Mesothelial cell of epicardium (in vitro differentiated cells): ENCODE data around the gene TDRKH. TPM values are rescaled to one million over a fixed set of nuclear protein-coding genes. Genes with fewer than 3 reads are reported as not detected.

Source experiments
- DNase-seq, 2 experiments: peaks; one replicate each; pipeline ENCODE4 v3.0.0; 2021; ENCODE audit warnings: low spot score in 2 of 2; ENCODE audit not compliant: unreplicated experiment in 2 of 2
- H3K27ac Mint-ChIP-seq: 2 replicates; pipeline ENCODE4 v1.8.0; 2021; ENCODE audit warnings: mixed read lengths
- H3K27me3 Mint-ChIP-seq: 2 replicates; pipeline ENCODE4 v1.8.0; 2021; ENCODE audit warnings: low read depth, mixed read lengths
- H3K36me3 Mint-ChIP-seq: 2 replicates; pipeline ENCODE4 v1.8.0; 2021; ENCODE audit warnings: mixed read lengths
- H3K4me1 Mint-ChIP-seq: 2 replicates; pipeline ENCODE4 v1.8.0; 2021; ENCODE audit warnings: mixed read lengths
- H3K4me3 Mint-ChIP-seq: 2 replicates; pipeline ENCODE4 v1.8.0; 2021; ENCODE audit warnings: mild to moderate bottlenecking, moderate library complexity, mixed read lengths
- H3K9me3 Mint-ChIP-seq: 2 replicates; pipeline ENCODE4 v1.8.0; 2021; ENCODE audit warnings: mixed read lengths
- CTCF ChIP-seq: fragments of 200-600 bp; sonication (generic); IDR thresholded peaks from one replicate; pipeline ENCODE4 v1.5.0; 2021; ENCODE audit warnings: antibody characterized with exemption; ENCODE audit not compliant: unreplicated experiment
- total RNA-seq: library from RNA; stranded (reverse); gene quantifications from 3 replicates; pipeline ENCODE4 v1.2.1, GENCODE V29; 2021

The TDRKH gene
- total RNA-seq, 1 donor from 2014 or later, result 9.9 TPM

GRCh38 chr1:151801310-151801820, 11.1 kb upstream of the TDRKH start:
- H3K27me3 Mint-ChIP-seq, result peaks cover 59% of the 10 kb centered on the region
- TF ChIP-seq CTCF, result no peak
- no peaks in the 10 kb centered on the region for H3K9me3 Mint-ChIP-seq
- H3K36me3 Mint-ChIP-seq, result no peaks in the 10 kb centered on the region
- no peak overlapping the region for H3K4me3 Mint-ChIP-seq
- no peak overlapping the region for H3K27ac Mint-ChIP-seq
- DNase-seq, result no peak
- peaks cover 2% of the 10 kb centered on the region for H3K4me1 Mint-ChIP-seq

- Mint-ChIP-seq H3K27me3 (peaks cover 60% of the 10 kb centered on the region), H3K27ac (no peak overlapping the region), H3K9me3 (no peaks in the 10 kb centered on the region), H3K4me3 (no peak overlapping the region), H3K4me1 (peaks cover 2% of the 10 kb centered on the region), H3K36me3 (no peaks in the 10 kb centered on the region)
- DNase-seq, result no peak
- no peak for TF ChIP-seq CTCF
These were observed 10.5 kb upstream of the TDRKH start for GRCh38 chr1:151800830-151801229.

- no peak for TF ChIP-seq CTCF
- no peaks in the 10 kb centered on the region for H3K36me3 Mint-ChIP-seq
- H3K9me3 Mint-ChIP-seq, result no peaks in the 10 kb centered on the region
- no peak overlapping the region for H3K27ac Mint-ChIP-seq
- peaks cover 52% of the 10 kb centered on the region for H3K27me3 Mint-ChIP-seq
- no peak overlapping the region for H3K4me3 Mint-ChIP-seq
- no peak for DNase-seq
- H3K4me1 Mint-ChIP-seq, result no peaks in the 10 kb centered on the region
These were observed 9.1 kb upstream of the TDRKH start for GRCh38 chr1:151799179-151800022.

- H3K4me3 Mint-ChIP-seq, result no peak overlapping the region
- H3K9me3 Mint-ChIP-seq, result no peaks in the 10 kb centered on the region
- no peaks in the 10 kb centered on the region for H3K36me3 Mint-ChIP-seq
- H3K27me3 Mint-ChIP-seq, result peaks cover 43% of the 10 kb centered on the region
- TF ChIP-seq CTCF, result no peak
- H3K27ac Mint-ChIP-seq, result no peak overlapping the region
- DNase-seq, result no peak
- no peaks in the 10 kb centered on the region for H3K4me1 Mint-ChIP-seq
These were observed 8.3 kb upstream of the TDRKH start for GRCh38 chr1:151798571-151798970.

- no peaks in the 10 kb centered on the region for H3K36me3 Mint-ChIP-seq
- no peak for DNase-seq
- peaks cover 8% of the 10 kb centered on the region for H3K27me3 Mint-ChIP-seq
- TF ChIP-seq CTCF, result no peak
- peaks cover 15% of the 10 kb centered on the region for H3K4me1 Mint-ChIP-seq
- H3K27ac Mint-ChIP-seq, result peak overlapping the region; percentile 85
- no peaks in the 10 kb centered on the region for H3K9me3 Mint-ChIP-seq
- peak overlapping the region; percentile 85 for H3K4me3 Mint-ChIP-seq
These were observed 796 bp upstream of the TDRKH start for GRCh38 chr1:151790940-151791651.
